ENCODE measurements around the gene TNRC18. TPM values are rescaled to one million over a fixed set of nuclear protein-coding genes. Genes with fewer than 3 reads are reported as not detected.
A peak's percentile ranks its signal among the peaks of the same experiment; 100 is the strongest.

The TNRC18 gene
- polyA plus RNA-seq, 1 donor from 2014 or later = 23.6 TPM

DNA sequence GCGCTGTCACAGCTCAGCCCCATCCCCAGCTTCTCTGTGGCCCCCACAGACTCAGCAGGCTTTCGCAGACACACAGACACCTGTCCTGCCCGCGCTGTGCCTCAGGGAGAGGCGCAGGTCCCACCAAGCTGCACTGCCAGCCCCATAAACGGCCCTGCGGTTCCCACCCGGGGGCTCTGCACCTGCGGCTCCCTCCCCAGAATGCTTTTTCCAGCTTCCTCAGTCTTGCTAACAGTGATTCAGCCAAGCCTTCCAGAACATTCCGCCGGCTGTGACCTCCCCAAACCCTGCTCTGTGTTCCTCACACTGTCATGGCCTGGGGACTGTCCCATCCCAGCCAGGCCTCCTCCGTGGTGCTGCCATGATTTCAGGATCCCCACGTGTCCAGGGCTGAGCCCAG is 27.8 kb upstream of the TNRC18 start:
- TF ChIP-seq MXI1 (conservative IDR thresholded peaks at IDR 0.05; ENCODE audit: poor library complexity, severe bottlenecking) = no peak
- TF ChIP-seq, protein P1, sequence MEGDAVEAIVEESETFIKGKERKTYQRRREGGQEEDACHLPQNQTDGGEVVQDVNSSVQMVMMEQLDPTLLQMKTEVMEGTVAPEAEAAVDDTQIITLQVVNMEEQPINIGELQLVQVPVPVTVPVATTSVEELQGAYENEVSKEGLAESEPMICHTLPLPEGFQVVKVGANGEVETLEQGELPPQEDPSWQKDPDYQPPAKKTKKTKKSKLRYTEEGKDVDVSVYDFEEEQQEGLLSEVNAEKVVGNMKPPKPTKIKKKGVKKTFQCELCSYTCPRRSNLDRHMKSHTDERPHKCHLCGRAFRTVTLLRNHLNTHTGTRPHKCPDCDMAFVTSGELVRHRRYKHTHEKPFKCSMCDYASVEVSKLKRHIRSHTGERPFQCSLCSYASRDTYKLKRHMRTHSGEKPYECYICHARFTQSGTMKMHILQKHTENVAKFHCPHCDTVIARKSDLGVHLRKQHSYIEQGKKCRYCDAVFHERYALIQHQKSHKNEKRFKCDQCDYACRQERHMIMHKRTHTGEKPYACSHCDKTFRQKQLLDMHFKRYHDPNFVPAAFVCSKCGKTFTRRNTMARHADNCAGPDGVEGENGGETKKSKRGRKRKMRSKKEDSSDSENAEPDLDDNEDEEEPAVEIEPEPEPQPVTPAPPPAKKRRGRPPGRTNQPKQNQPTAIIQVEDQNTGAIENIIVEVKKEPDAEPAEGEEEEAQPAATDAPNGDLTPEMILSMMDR (IDR thresholded peaks at IDR 0.05; ENCODE audit: poor library complexity, severe bottlenecking) = no peak
- TF ChIP-seq EZH2 (IDR thresholded peaks at IDR 0.05; ENCODE audit: borderline replicate concordance, insufficient read depth, low read length, poor library complexity, severe bottlenecking) = no peak
- no peak for TF ChIP-seq TAF1 (IDR thresholded peaks at IDR 0.05; ENCODE audit: low read depth)
- TF ChIP-seq EP300 (conservative IDR thresholded peaks at IDR 0.05; ENCODE audit: poor library complexity, severe bottlenecking) = no peak
- TF ChIP-seq RAD21 (conservative IDR thresholded peaks at IDR 0.05) = no peak
- TF ChIP-seq SMC3 (conservative IDR thresholded peaks at IDR 0.05; ENCODE audit: poor library complexity) = no peak
- TF ChIP-seq POLR2AphosphoS5 (IDR thresholded peaks at IDR 0.05) = no peak
- TF ChIP-seq, protein P2, sequence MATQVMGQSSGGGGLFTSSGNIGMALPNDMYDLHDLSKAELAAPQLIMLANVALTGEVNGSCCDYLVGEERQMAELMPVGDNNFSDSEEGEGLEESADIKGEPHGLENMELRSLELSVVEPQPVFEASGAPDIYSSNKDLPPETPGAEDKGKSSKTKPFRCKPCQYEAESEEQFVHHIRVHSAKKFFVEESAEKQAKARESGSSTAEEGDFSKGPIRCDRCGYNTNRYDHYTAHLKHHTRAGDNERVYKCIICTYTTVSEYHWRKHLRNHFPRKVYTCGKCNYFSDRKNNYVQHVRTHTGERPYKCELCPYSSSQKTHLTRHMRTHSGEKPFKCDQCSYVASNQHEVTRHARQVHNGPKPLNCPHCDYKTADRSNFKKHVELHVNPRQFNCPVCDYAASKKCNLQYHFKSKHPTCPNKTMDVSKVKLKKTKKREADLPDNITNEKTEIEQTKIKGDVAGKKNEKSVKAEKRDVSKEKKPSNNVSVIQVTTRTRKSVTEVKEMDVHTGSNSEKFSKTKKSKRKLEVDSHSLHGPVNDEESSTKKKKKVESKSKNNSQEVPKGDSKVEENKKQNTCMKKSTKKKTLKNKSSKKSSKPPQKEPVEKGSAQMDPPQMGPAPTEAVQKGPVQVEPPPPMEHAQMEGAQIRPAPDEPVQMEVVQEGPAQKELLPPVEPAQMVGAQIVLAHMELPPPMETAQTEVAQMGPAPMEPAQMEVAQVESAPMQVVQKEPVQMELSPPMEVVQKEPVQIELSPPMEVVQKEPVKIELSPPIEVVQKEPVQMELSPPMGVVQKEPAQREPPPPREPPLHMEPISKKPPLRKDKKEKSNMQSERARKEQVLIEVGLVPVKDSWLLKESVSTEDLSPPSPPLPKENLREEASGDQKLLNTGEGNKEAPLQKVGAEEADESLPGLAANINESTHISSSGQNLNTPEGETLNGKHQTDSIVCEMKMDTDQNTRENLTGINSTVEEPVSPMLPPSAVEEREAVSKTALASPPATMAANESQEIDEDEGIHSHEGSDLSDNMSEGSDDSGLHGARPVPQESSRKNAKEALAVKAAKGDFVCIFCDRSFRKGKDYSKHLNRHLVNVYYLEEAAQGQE (IDR thresholded peaks at IDR 0.05; ENCODE audit: borderline replicate concordance) = no peak
- H2AFZ ChIP-seq (ENCODE audit: low read depth, low read length) = no peak overlapping the region
- H3K27me3 ChIP-seq (ENCODE audit: insufficient read depth, low read depth, low read length) = no peaks in the 10 kb centered on the region
- H3K9me2 ChIP-seq (ENCODE audit: insufficient read depth, low read length) = no peaks in the 10 kb centered on the region
- no peaks in the 10 kb centered on the region for H3K79me2 ChIP-seq (replicated peaks; ENCODE audit: insufficient read depth, low read length)
- H3K36me3 ChIP-seq (ENCODE audit: insufficient read depth, low read length) = no peaks in the 10 kb centered on the region
- H3F3A ChIP-seq (ENCODE audit: insufficient read depth, low read length, poor library complexity, severe bottlenecking) = no peaks in the 10 kb centered on the region
- H3K4me2 ChIP-seq (ENCODE audit: low read length) = no peak overlapping the region
- H3K4me3 ChIP-seq (ENCODE audit: low read length) = no peak overlapping the region
- no peaks in the 10 kb centered on the region for H4K20me1 ChIP-seq (ENCODE audit: insufficient read depth)
- H3K9ac ChIP-seq (ENCODE audit: low read length) = peak overlapping the region; percentile 31
- no peak overlapping the region for H3K27ac ChIP-seq (ENCODE audit: low read length)
- no peaks in the 10 kb centered on the region for H3K9me3 ChIP-seq (ENCODE audit: low read length)

DNA sequence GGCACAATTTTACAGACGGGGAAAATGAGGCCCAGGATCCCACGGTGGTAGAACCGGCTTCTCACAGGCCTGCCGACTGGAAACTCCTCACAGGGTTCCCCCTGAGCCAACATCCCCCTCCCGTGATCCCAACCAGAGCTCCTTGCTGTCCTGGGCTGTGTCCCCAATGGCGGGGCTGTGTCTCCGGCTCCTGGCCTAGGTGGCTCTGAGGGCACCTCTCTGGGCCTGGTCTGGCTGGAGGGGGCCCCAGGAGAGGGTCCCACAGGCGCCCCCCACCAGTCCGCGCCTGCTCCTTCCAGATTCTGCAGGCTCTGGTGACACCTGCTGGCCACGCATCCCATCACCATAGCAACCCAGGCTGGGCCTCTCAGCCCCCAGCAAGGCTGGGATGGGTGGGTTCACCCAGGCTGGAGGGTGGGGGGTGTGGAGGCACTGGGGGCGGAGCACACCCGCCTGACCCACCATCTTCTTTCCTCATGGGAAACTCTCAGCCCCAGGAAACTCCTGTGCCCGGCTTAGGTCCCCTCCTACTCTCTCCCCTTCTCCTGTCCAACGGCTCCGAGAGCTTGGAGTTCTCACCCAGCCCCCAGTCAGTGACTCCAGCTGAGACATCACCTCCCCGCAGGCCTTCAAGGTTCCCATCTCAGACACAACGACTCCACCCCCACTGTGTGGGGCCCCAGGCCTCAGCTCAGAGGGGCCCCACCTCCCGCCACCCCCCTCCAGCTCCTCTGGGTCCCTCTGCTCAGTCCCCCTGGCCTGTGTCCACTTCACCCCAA is 27.1 kb upstream of the TNRC18 start:
- peak; percentile 85 for TF ChIP-seq SMC3 (conservative IDR thresholded peaks at IDR 0.05; ENCODE audit: poor library complexity)
- TF ChIP-seq POLR2AphosphoS5 (IDR thresholded peaks at IDR 0.05) = peak; percentile 21
- TF ChIP-seq TAF1 (IDR thresholded peaks at IDR 0.05; ENCODE audit: low read depth) = no peak
- TF ChIP-seq, protein P2 (IDR thresholded peaks at IDR 0.05; ENCODE audit: borderline replicate concordance) = no peak
- TF ChIP-seq, protein P1 (IDR thresholded peaks at IDR 0.05; ENCODE audit: poor library complexity, severe bottlenecking) = peak; percentile 89
- no peak for TF ChIP-seq EP300 (conservative IDR thresholded peaks at IDR 0.05; ENCODE audit: poor library complexity, severe bottlenecking)
- no peak for TF ChIP-seq EZH2 (IDR thresholded peaks at IDR 0.05; ENCODE audit: borderline replicate concordance, insufficient read depth, low read length, poor library complexity, severe bottlenecking)
- TF ChIP-seq RAD21 (conservative IDR thresholded peaks at IDR 0.05) = peak; percentile 89
- peak; percentile 26 for TF ChIP-seq MXI1 (conservative IDR thresholded peaks at IDR 0.05; ENCODE audit: poor library complexity, severe bottlenecking)
- Histone ChIP-seq H3K9ac (ENCODE audit: low read length) (peak overlapping the region; percentile 31), H3K9me2 (ENCODE audit: insufficient read depth, low read length) (no peaks in the 10 kb centered on the region), H3K27me3 (ENCODE audit: insufficient read depth, low read depth, low read length) (no peaks in the 10 kb centered on the region), H3K36me3 (ENCODE audit: insufficient read depth, low read length) (no peaks in the 10 kb centered on the region), H3K4me2 (ENCODE audit: low read length) (no peak overlapping the region), H3K27ac (ENCODE audit: low read length) (no peak overlapping the region), H4K20me1 (ENCODE audit: insufficient read depth) (no peaks in the 10 kb centered on the region), H2AFZ (ENCODE audit: low read depth, low read length) (no peak overlapping the region), H3K79me2 (replicated peaks; ENCODE audit: insufficient read depth, low read length) (no peaks in the 10 kb centered on the region), H3F3A (ENCODE audit: insufficient read depth, low read length, poor library complexity, severe bottlenecking) (no peaks in the 10 kb centered on the region), H3K4me3 (ENCODE audit: low read length) (no peak overlapping the region), H3K9me3 (ENCODE audit: low read length) (no peaks in the 10 kb centered on the region)
